A204.1 (cell line): ENCODE results near the gene STAT6.
"Not testable (repeated sequence)": the region's sequence is repeated elsewhere in the genome, so short reads cannot be mapped to it uniquely, and the experiment has no call there.

Experiments used
- FAIRE-seq: peaks from 2 replicates; lab custom pipeline; 2012; peaks lifted over from hg19 to GRCh38; lab: Jason Lieb, UNC

STAT6 gene

GRCh38 chr12:57087010-57087690 lies 24.0 kb downstream of the STAT6 start:
- no peak for FAIRE-seq

- peak; percentile 47 for FAIRE-seq
These were observed 24.6 kb downstream of the STAT6 start for GRCh38 chr12:57086493-57087009.

GRCh38 chr12:57085999-57086492 lies 25.1 kb downstream of the STAT6 start:
- FAIRE-seq, result no peak

- FAIRE-seq, result no peak
These were observed 30.3 kb downstream of the STAT6 start for GRCh38 chr12:57080855-57081254.

- FAIRE-seq, result no peak
These were observed 31.3 kb downstream of the STAT6 start for GRCh38 chr12:57079821-57080220.

GRCh38 chr12:57078519-57079404 lies 32.4 kb downstream of the STAT6 start, which contains the start of gene NEMP1:
NEMP1 (minus strand) TSS chr12:57078791; CDS start chr12:57078745, 46 bp downstream.
- peak; percentile 100 for FAIRE-seq

GRCh38 chr12:57073566-57074450 lies 37.4 kb downstream of the STAT6 start:
- FAIRE-seq, result not testable (repeated sequence)

- no peak for FAIRE-seq
These were observed 38.5 kb downstream of the STAT6 start for GRCh38 chr12:57072661-57073060.

GRCh38 chr12:57069523-57069922 lies 41.6 kb downstream of the STAT6 start:
- peak; percentile 90 for FAIRE-seq

GRCh38 chr12:57066245-57066644 lies 44.9 kb downstream of the STAT6 start:
- FAIRE-seq, result no peak

GRCh38 chr12:57063991-57064685 lies 47.0 kb downstream of the STAT6 start:
- peak; percentile 63 for FAIRE-seq

- no peak for FAIRE-seq
These were observed 52.7 kb downstream of the STAT6 start for GRCh38 chr12:57058454-57058853.

GRCh38 chr12:57057067-57057751 lies 54.0 kb downstream of the STAT6 start:
- no peak for FAIRE-seq

- no peak for FAIRE-seq
These were observed 55.3 kb downstream of the STAT6 start for GRCh38 chr12:57055824-57056223.

- not testable (repeated sequence) for FAIRE-seq
These were observed 57.3 kb downstream of the STAT6 start for GRCh38 chr12:57053901-57054300.

- not testable (repeated sequence) for FAIRE-seq
These were observed 58.0 kb downstream of the STAT6 start for GRCh38 chr12:57053146-57053545.

GRCh38 chr12:57051011-57051410 lies 60.2 kb downstream of the STAT6 start:
- no peak for FAIRE-seq

- no peak for FAIRE-seq
These were observed 61.3 kb downstream of the STAT6 start, which contains the start of gene MYO1A for GRCh38 chr12:57049890-57050289. MYO1A (minus strand) TSS chr12:57050129; CDS start chr12:57048323, 1,806 bp downstream.

GRCh38 chr12:57049119-57049446 lies 62.1 kb downstream of the STAT6 start:
- no peak for FAIRE-seq

GRCh38 chr12:57048423-57049118 lies 62.6 kb downstream of the STAT6 start:
- FAIRE-seq, result no peak
